ENCODE measurements around the gene C1QTNF9B. TPM values are rescaled to one million over a fixed set of nuclear protein-coding genes. Genes with fewer than 3 reads are reported as not detected.
"Not testable (repeated sequence)": the region's sequence is repeated elsewhere in the genome, so short reads cannot be mapped to it uniquely, and the experiment has no call there.

C1QTNF9B gene
- total and polyA plus RNA-seq, 5 donors from 2014 or later = not detected

DNA sequence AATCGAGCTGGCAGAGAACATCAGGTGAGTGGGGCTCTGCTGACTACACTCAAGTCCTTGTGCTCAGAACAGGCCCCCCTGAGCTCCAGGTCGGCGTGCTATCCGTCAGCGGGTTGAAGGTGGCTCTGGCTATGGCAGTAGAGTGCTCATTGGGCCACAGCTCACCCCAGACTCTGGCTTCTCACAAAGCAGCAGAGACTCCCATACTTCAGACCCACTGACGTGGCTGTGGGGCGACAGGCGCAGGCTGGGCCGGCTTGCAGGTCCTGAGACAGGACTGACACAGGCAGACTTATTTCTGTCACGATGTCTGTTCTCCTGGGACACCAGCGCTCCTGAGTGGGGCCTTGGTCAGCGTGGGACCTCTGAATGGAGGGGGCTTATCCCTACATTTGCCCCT lies 2.6 kb downstream of the C1QTNF9B start:
- H3K9me3 Mint-ChIP-seq; H3K36me3 Mint-ChIP-seq; H3K4me3 Mint-ChIP-seq; DNase-seq; H3K4me1 Mint-ChIP-seq; H3K27ac ChIP-seq (ENCODE audit: insufficient read depth, low read length, poor library complexity, severe bottlenecking); H3K4me3 ChIP-seq (ENCODE audit: low read depth, low read length); H3K27ac Mint-ChIP-seq; ATAC-seq (ENCODE audit: low read depth in 2 of 2); H3K9me3 ChIP-seq (ENCODE audit: control insufficient read depth in 2 of 2, low read length in 2 of 2); H3K36me3 ChIP-seq (ENCODE audit: control insufficient read depth, insufficient read depth, low read length); H3K27me3 ChIP-seq (ENCODE audit: control insufficient read depth, insufficient read depth, low read length); H3K4me1 ChIP-seq (ENCODE audit: control insufficient read depth, insufficient read depth, low read length, poor library complexity, severe bottlenecking): not testable (repeated sequence)
- peaks cover 12% of the 10 kb centered on the region for H3K27me3 Mint-ChIP-seq

DNA sequence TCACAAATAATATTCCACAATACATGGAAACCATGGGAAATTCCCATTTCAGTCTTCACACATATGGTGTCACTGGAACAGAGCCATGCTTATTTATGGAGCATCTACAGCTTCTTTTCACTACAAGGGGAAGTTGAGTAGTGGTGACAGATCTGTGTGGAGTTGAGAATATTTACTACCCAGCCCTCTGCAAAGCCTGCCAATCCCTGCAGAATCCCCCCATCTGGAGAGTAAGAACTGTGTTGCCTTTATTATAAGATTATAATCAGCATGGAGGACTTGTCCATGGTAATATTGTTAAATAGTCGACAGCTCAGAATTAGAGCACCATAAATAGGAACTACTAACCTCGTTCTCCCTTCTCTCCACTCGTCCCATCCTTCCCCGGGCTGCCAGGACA lies 3.5 kb downstream of the C1QTNF9B start:
- H3K36me3 ChIP-seq (ENCODE audit: control insufficient read depth, insufficient read depth, low read length); H3K4me1 ChIP-seq (ENCODE audit: control insufficient read depth, insufficient read depth, low read length, poor library complexity, severe bottlenecking); H3K9me3 ChIP-seq (ENCODE audit: control insufficient read depth in 2 of 2, low read length in 2 of 2); H3K36me3 Mint-ChIP-seq; H3K27ac ChIP-seq (ENCODE audit: insufficient read depth, low read length, poor library complexity, severe bottlenecking); H3K4me3 ChIP-seq (ENCODE audit: low read depth, low read length); DNase-seq; H3K27ac Mint-ChIP-seq; H3K27me3 ChIP-seq (ENCODE audit: control insufficient read depth, insufficient read depth, low read length); H3K4me3 Mint-ChIP-seq; H3K27me3 Mint-ChIP-seq; H3K9me3 Mint-ChIP-seq; ATAC-seq (ENCODE audit: low read depth in 2 of 2): not testable (repeated sequence)
- H3K4me1 Mint-ChIP-seq = peaks cover 4 to 15% (median 7%) of the 10 kb centered on the region in 4 donors

- ATAC-seq (ENCODE audit: low read depth in 2 of 2) = no peak
- peaks cover 3% of the 10 kb centered on the region for H3K36me3 Mint-ChIP-seq
- H3K27ac Mint-ChIP-seq = peak overlapping the region; percentile 52 to 79 (median 77)
- DNase-seq = peak in 2 of 3 donors; percentile 4 to 10
- peak overlapping the region; percentile 69 for H3K4me3 ChIP-seq (ENCODE audit: low read depth, low read length)
- H3K9me3 ChIP-seq (ENCODE audit: control insufficient read depth in 2 of 2, low read length in 2 of 2) = no peaks in the 10 kb centered on the region
- H3K27ac ChIP-seq (ENCODE audit: insufficient read depth, low read length, poor library complexity, severe bottlenecking) = no peak overlapping the region
- no peaks in the 10 kb centered on the region for H3K27me3 ChIP-seq (ENCODE audit: control insufficient read depth, insufficient read depth, low read length)
- H3K4me1 Mint-ChIP-seq = peaks cover 18 to 33% (median 21%) of the 10 kb centered on the region in 4 donors
- no peaks in the 10 kb centered on the region for H3K27me3 Mint-ChIP-seq
- H3K36me3 ChIP-seq (ENCODE audit: control insufficient read depth, insufficient read depth, low read length) = peaks cover 2% of the 10 kb centered on the region
- no peaks in the 10 kb centered on the region for H3K9me3 Mint-ChIP-seq
- H3K4me3 Mint-ChIP-seq = peak overlapping the region; percentile 92 to 94 (median 93)
- H3K4me1 ChIP-seq (ENCODE audit: control insufficient read depth, insufficient read depth, low read length, poor library complexity, severe bottlenecking) = peaks cover 7% of the 10 kb centered on the region
Observed at GRCh38 chr13:23889615-23890607, 7.4 kb downstream of the C1QTNF9B start.

- peak within 1 kb of the TSS; percentile 92 to 94 (median 93) for H3K4me3 Mint-ChIP-seq
- Histone ChIP-seq H3K4me3 (ENCODE audit: low read depth, low read length) (peak within 1 kb of the TSS; percentile 69), H3K4me1 (ENCODE audit: control insufficient read depth, insufficient read depth, low read length, poor library complexity, severe bottlenecking) (peaks cover 7% of the 10 kb centered on the region), H3K36me3 (ENCODE audit: control insufficient read depth, insufficient read depth, low read length) (peaks cover 7% of the 10 kb centered on the region), H3K9me3 (ENCODE audit: control insufficient read depth in 2 of 2, low read length in 2 of 2) (no peaks in the 10 kb centered on the region), H3K27ac (ENCODE audit: insufficient read depth, low read length, poor library complexity, severe bottlenecking) (peak within 1 kb of the TSS; percentile 41), H3K27me3 (ENCODE audit: control insufficient read depth, insufficient read depth, low read length) (no peaks in the 10 kb centered on the region)
- H3K27me3 Mint-ChIP-seq = no peaks in the 10 kb centered on the region
- peak; percentile 78 to 95 (median 82) for DNase-seq
- peak; percentile 98 for ATAC-seq (ENCODE audit: low read depth in 2 of 2)
- no peaks in the 10 kb centered on the region for H3K9me3 Mint-ChIP-seq
- peaks cover 6% of the 10 kb centered on the region for H3K36me3 Mint-ChIP-seq
- H3K4me1 Mint-ChIP-seq = peaks cover 18 to 33% (median 21%) of the 10 kb centered on the region in 4 donors
- H3K27ac Mint-ChIP-seq = peak within 1 kb of the TSS; percentile 54 to 79 (median 77)
Observed at GRCh38 chr13:23888658-23889614, 8.4 kb downstream of the C1QTNF9B start, which contains the start of gene MIPEP. TSS of gene MIPEP (minus strand) at chr13:23889400. CDS start at chr13:23889320, 80 bp downstream.

- DNase-seq; H3K4me3 Mint-ChIP-seq; H3K27me3 ChIP-seq (ENCODE audit: control insufficient read depth, insufficient read depth, low read length); H3K4me3 ChIP-seq (ENCODE audit: low read depth, low read length); H3K9me3 ChIP-seq (ENCODE audit: control insufficient read depth in 2 of 2, low read length in 2 of 2); H3K4me1 ChIP-seq (ENCODE audit: control insufficient read depth, insufficient read depth, low read length, poor library complexity, severe bottlenecking); H3K27me3 Mint-ChIP-seq; H3K9me3 Mint-ChIP-seq; H3K27ac Mint-ChIP-seq; H3K27ac ChIP-seq (ENCODE audit: insufficient read depth, low read length, poor library complexity, severe bottlenecking); ATAC-seq (ENCODE audit: low read depth in 2 of 2): not testable (repeated sequence)
- H3K36me3 ChIP-seq (ENCODE audit: control insufficient read depth, insufficient read depth, low read length) = peaks cover 12% of the 10 kb centered on the region
- peaks cover 22% of the 10 kb centered on the region for H3K36me3 Mint-ChIP-seq
- peaks cover 16 to 21% (median 16%) of the 10 kb centered on the region in 4 donors for H3K4me1 Mint-ChIP-seq
Observed at GRCh38 chr13:23884361-23884760, 12.9 kb downstream of the C1QTNF9B start.

GRCh38 chr13:23883255-23883654 lies 14.0 kb downstream of the C1QTNF9B start:
- Histone ChIP-seq H3K4me3 (ENCODE audit: low read depth, low read length) (no peak overlapping the region), H3K27ac (ENCODE audit: insufficient read depth, low read length, poor library complexity, severe bottlenecking) (no peak overlapping the region), H3K4me1 (ENCODE audit: control insufficient read depth, insufficient read depth, low read length, poor library complexity, severe bottlenecking) (peaks cover under 1% of the 10 kb centered on the region), H3K27me3 (ENCODE audit: control insufficient read depth, insufficient read depth, low read length) (no peaks in the 10 kb centered on the region), H3K36me3 (ENCODE audit: control insufficient read depth, insufficient read depth, low read length) (peaks cover 12% of the 10 kb centered on the region), H3K9me3 (ENCODE audit: control insufficient read depth in 2 of 2, low read length in 2 of 2) (no peaks in the 10 kb centered on the region)
- Mint-ChIP-seq H3K27me3 (no peaks in the 10 kb centered on the region), H3K9me3 (no peaks in the 10 kb centered on the region), H3K4me1 (peaks cover 10 to 15% (median 14%) of the 10 kb centered on the region in 4 donors), H3K27ac (no peak overlapping the region), H3K4me3 (no peak overlapping the region), H3K36me3 (peaks cover 31% of the 10 kb centered on the region)
- ATAC-seq (ENCODE audit: low read depth in 2 of 2) = no peak
- no peak for DNase-seq

DNA sequence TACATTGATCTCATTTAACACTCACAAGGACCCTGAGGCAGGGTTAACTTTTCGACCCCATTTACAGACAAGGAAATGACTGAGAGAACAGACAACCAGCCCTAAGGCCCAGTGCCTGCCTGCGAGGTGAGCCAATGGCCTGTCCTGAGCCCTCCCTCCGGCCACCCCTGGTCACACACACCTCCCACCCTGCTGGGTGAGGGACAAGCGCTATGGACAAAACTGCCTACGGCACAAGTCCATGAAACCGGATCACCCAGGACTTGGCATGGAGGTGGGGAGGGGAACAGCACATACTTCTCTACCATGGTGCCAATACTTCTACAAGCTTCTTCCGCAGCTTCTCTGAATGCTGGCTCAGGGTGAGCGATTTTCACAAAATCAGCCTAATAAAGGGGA lies 15.9 kb downstream of the C1QTNF9B start:
- peaks cover 34% of the 10 kb centered on the region for H3K36me3 Mint-ChIP-seq
- peaks cover 18% of the 10 kb centered on the region for H3K36me3 ChIP-seq (ENCODE audit: control insufficient read depth, insufficient read depth, low read length)
- not testable (repeated sequence) for H3K4me3 Mint-ChIP-seq; H3K9me3 Mint-ChIP-seq; DNase-seq; H3K9me3 ChIP-seq (ENCODE audit: control insufficient read depth in 2 of 2, low read length in 2 of 2); H3K4me3 ChIP-seq (ENCODE audit: low read depth, low read length); ATAC-seq (ENCODE audit: low read depth in 2 of 2); H3K27ac Mint-ChIP-seq; H3K27me3 Mint-ChIP-seq; H3K27ac ChIP-seq (ENCODE audit: insufficient read depth, low read length, poor library complexity, severe bottlenecking); H3K4me1 Mint-ChIP-seq; H3K4me1 ChIP-seq (ENCODE audit: control insufficient read depth, insufficient read depth, low read length, poor library complexity, severe bottlenecking); H3K27me3 ChIP-seq (ENCODE audit: control insufficient read depth, insufficient read depth, low read length)

Measured in CD4-positive, CD25-positive, alpha-beta regulatory T cell (primary cell).